Suprapubic skin (tissue), 4 donors: ENCODE measurements around the gene SLC6A4. TPM values are rescaled to one million over a fixed set of nuclear protein-coding genes. Genes with fewer than 3 reads are reported as not detected.

ENCODE experiments used
- DNase-seq, 2 donors: peaks; one replicate each; pipeline ENCODE4 v3.0.0-alpha.2; 2019; ENCODE audit warnings: low spot score in 2 of 2
- H3K27ac ChIP-seq: fragments of 200-600 bp; sonication (generic); one replicate; pipeline ENCODE4 v1.5.1; 2019
- H3K27me3 ChIP-seq: fragments of 200-600 bp; sonication (generic); one replicate; pipeline ENCODE4 v1.5.1; 2019
- H3K36me3 ChIP-seq: fragments of 200-600 bp; sonication (generic); one replicate; pipeline ENCODE4 v1.5.1; 2019
- H3K4me1 ChIP-seq: fragments of 200-600 bp; sonication (generic); one replicate; pipeline ENCODE4 v1.5.1; 2019
- H3K4me3 ChIP-seq: fragments of 200-600 bp; sonication (generic); one replicate; pipeline ENCODE4 v1.5.1; 2019; ENCODE audit warnings: mild to moderate bottlenecking
- H3K9me3 ChIP-seq: fragments of 200-600 bp; sonication (generic); one replicate; pipeline ENCODE4 v1.5.1; 2019
- EP300 ChIP-seq: sonication (generic); formaldehyde crosslinking; IDR thresholded peaks from one replicate; pipeline ENCODE4 v1.6.1; 2017; ENCODE audit warnings: antibody characterized with exemption
- POLR2A ChIP-seq, 2 donors: fragments of 450-650 bp; IDR thresholded peaks; one replicate each; pipeline ENCODE4 v1.6.1; 2017; ENCODE audit warnings: antibody characterized with exemption in 2 of 2, mild to moderate bottlenecking in 2 of 2, moderate library complexity in 2 of 2
- POLR2AphosphoS5 ChIP-seq, 3 donors: sonication (generic); formaldehyde crosslinking; IDR thresholded peaks; one replicate each; pipeline ENCODE4 v1.6.1; 2017; ENCODE audit warnings: antibody characterized with exemption in 3 of 3
- WGBS: methylation state at CpG from one replicate; pipeline ENCODE4 v1.1.5; 2018; 5-methylcytosine and 5-hydroxymethylcytosine counted together
- total RNA-seq, 4 donors: library from RNA; depleted of rRNA; stranded (reverse); fragments of >200 nt; gene quantifications; one replicate each; pipeline ENCODE4 v1.1.0, GENCODE V29; 2016
- TF ChIP-seq, protein P1 (sequence below), 2 donors: fragments of 200-600 bp in 1 of 2; fragments of 450-650 bp in 1 of 2; sonication (generic) in 1 of 2; IDR thresholded peaks; one replicate each; pipeline ENCODE4 v1.5.1; 2016 to 2019; ENCODE audit warnings: antibody characterized with exemption in 2 of 2, mild to moderate bottlenecking in 1 of 2, moderate library complexity in 1 of 2

The SLC6A4 gene
- total RNA-seq, 4 donors from 2014 or later: 0.42 to 1.6 (median 0.69) TPM

DNA sequence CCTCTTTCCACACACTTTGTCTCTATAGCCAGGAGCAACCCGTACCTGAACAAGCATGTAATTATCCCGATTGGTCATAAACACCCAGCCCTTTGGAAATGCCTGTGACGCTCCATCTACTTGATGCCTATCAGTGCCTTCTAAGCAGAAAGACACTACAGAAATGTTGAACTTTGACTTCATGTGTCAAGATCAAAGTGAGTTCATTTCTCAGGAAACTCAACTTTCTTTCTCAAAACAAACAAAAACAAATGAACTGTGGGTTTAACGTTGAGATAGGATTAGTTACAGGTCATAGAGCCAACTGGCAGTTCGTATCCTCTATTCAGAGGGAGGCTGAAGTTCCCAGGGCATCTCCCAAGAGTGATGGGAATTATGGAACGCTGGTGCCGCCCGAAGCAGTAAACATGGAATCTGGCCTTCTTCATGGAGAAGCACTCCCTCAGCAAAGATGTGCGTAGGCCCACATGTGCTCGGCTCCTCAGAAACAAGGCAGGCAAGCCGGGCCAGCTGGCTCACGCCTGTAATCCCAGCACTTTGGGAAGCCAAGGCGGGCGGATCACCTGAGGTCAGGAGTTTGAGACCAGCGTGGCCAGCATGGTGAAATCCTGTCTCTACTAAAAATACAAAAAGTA lies 9.5 kb downstream of the SLC6A4 start:
- Histone ChIP-seq H3K9me3 (no peaks in the 10 kb centered on the region), H3K4me1 (peaks cover 37% of the 10 kb centered on the region), H3K4me3 (no peak overlapping the region), H3K36me3 (no peaks in the 10 kb centered on the region), H3K27me3 (no peaks in the 10 kb centered on the region), H3K27ac (no peak overlapping the region)
- no peak for DNase-seq
- 67% methylated on average over 15 of the region's 15 CpGs for WGBS
- TF ChIP-seq POLR2A (IDR thresholded peaks at IDR 0.05) (no peak), EP300 (no peak)

DNA sequence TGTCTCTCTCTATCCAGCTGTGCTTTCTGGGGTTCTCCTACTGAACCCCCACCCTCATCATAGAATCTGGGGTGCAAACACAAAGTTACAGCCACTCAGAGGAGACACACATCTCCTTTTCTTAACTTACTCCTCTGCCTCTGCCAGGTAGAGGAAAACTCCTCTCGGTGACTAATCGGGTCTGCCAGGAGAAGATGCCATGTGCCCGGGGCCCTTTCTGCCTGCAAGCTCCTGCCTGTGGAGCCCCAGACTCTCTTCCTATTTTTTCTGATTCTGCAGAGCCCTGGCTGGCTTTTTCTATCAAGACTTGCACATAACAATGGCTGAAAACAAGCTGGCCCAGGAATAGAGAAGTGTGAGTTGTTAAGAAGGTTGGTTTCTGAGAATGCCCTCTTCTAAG lies 10.4 kb downstream of the SLC6A4 start:
- no peak for DNase-seq
- Histone ChIP-seq H3K27me3 (no peaks in the 10 kb centered on the region), H3K27ac (no peak overlapping the region), H3K36me3 (no peaks in the 10 kb centered on the region), H3K4me1 (peaks cover 35% of the 10 kb centered on the region), H3K4me3 (no peak overlapping the region), H3K9me3 (no peaks in the 10 kb centered on the region)
- no peak for TF ChIP-seq POLR2A (IDR thresholded peaks at IDR 0.05)
- no peak for TF ChIP-seq POLR2AphosphoS5 (IDR thresholded peaks at IDR 0.05)
- TF ChIP-seq, protein P1, sequence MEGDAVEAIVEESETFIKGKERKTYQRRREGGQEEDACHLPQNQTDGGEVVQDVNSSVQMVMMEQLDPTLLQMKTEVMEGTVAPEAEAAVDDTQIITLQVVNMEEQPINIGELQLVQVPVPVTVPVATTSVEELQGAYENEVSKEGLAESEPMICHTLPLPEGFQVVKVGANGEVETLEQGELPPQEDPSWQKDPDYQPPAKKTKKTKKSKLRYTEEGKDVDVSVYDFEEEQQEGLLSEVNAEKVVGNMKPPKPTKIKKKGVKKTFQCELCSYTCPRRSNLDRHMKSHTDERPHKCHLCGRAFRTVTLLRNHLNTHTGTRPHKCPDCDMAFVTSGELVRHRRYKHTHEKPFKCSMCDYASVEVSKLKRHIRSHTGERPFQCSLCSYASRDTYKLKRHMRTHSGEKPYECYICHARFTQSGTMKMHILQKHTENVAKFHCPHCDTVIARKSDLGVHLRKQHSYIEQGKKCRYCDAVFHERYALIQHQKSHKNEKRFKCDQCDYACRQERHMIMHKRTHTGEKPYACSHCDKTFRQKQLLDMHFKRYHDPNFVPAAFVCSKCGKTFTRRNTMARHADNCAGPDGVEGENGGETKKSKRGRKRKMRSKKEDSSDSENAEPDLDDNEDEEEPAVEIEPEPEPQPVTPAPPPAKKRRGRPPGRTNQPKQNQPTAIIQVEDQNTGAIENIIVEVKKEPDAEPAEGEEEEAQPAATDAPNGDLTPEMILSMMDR (IDR thresholded peaks at IDR 0.05): no peak
- no peak for TF ChIP-seq EP300
- WGBS: 71% methylated on average over 3 of the region's 3 CpGs

DNA sequence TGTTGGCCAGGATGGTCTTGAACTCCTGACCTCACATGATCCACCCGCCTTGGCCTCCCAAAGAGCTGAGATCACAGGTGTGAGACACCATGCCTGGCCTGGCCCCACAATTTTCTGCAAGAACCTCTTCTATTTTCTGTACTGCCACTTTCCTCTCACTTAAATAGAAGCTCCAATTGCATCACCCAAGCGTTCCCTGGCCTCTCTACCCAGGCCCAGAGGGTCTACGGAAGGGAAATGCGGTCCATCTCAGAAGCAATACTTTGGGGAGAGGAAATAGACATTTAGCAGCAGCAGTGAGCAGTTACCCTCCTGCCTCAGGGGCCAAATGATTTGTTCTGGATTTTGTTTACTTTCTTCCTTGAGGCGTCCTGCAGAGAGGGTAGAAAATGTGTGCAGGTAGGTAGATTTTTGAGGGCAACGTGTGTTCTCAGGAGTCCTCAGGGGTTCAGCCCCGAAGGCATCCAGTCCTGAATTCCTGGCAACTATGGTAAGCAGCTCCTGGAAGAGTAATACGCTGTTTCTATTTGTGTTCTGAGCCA lies 11.0 kb downstream of the SLC6A4 start:
- no peak overlapping the region for H3K27ac ChIP-seq
- H3K4me3 ChIP-seq: no peak overlapping the region
- H3K36me3 ChIP-seq: no peaks in the 10 kb centered on the region
- H3K27me3 ChIP-seq: no peaks in the 10 kb centered on the region
- WGBS: 75% methylated on average over 8 of the region's 8 CpGs
- TF ChIP-seq EP300: no peak
- no peak for TF ChIP-seq POLR2A (IDR thresholded peaks at IDR 0.05)
- TF ChIP-seq, protein P1 (IDR thresholded peaks at IDR 0.05): no peak
- TF ChIP-seq POLR2AphosphoS5 (IDR thresholded peaks at IDR 0.05): no peak
- DNase-seq: no peak
- H3K9me3 ChIP-seq: no peaks in the 10 kb centered on the region
- peaks cover 34% of the 10 kb centered on the region for H3K4me1 ChIP-seq

DNA sequence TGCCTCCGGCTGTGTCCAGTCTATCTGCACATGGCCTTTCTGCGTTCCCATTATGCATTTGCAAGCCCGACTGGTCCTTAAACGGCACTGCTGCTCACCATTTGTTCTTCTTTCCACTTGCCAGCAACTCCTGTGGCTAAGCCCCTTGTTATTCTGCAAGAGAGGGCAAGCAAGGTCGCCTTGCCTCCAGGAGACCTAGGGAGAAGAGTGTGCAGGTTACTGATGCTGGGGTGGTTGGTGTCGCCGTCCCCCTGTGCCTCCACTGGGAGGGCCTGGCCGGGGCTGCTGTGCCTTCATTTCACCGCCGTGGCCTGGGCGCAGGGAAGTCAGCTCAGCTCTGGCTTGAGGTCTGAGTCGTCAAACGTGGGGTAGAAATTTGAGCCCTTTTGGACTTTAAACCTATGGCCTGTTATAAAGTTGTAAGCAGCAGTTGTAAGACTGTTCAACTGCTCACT lies 12.7 kb downstream of the SLC6A4 start:
- Histone ChIP-seq H3K27me3 (no peaks in the 10 kb centered on the region), H3K36me3 (no peaks in the 10 kb centered on the region), H3K9me3 (no peaks in the 10 kb centered on the region), H3K4me1 (peaks cover 22% of the 10 kb centered on the region), H3K27ac (no peak overlapping the region), H3K4me3 (no peak overlapping the region)
- 96% methylated on average over 4 of the region's 13 CpGs for WGBS
- TF ChIP-seq EP300: no peak
- TF ChIP-seq POLR2AphosphoS5 (IDR thresholded peaks at IDR 0.05): no peak
- no peak for TF ChIP-seq POLR2A (IDR thresholded peaks at IDR 0.05)
- TF ChIP-seq, protein P1 (IDR thresholded peaks at IDR 0.05): no peak
- DNase-seq: no peak

DNA sequence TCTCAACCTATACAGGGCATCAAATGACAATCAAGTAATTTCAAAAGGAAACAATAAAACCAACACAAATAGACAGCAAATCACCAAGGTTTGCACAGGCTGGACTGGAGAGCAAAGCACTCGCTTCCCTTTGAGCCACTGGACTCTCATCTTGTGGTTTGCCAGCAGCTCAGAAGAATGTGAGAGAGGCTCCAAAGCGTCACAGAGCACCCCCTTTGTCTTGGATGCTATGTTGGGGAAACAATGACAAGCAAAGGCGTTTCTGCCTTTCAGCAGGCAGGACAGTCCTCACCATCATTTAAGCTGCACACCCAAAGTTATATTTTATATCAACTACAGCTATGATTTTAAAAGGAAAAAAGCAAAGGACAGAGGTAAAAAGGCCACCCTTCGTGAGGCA lies 13.2 kb downstream of the SLC6A4 start:
- WGBS: 82% methylated on average over 4 of the region's 4 CpGs
- no peak overlapping the region for H3K4me3 ChIP-seq
- H3K36me3 ChIP-seq: no peaks in the 10 kb centered on the region
- DNase-seq: no peak
- peaks cover 22% of the 10 kb centered on the region for H3K4me1 ChIP-seq
- no peaks in the 10 kb centered on the region for H3K27me3 ChIP-seq
- TF ChIP-seq POLR2AphosphoS5 (IDR thresholded peaks at IDR 0.05): no peak
- TF ChIP-seq, protein P1 (IDR thresholded peaks at IDR 0.05): no peak
- no peak for TF ChIP-seq POLR2A (IDR thresholded peaks at IDR 0.05)
- TF ChIP-seq EP300: no peak
- H3K9me3 ChIP-seq: no peaks in the 10 kb centered on the region
- no peak overlapping the region for H3K27ac ChIP-seq
